Mesodermal cell (in vitro differentiated cells): ENCODE data around the gene GPBP1L1.
"Not testable (repeated sequence)": the region's sequence is repeated elsewhere in the genome, so short reads cannot be mapped to it uniquely, and the experiment has no call there.

Source experiments
- H3K27ac ChIP-seq: 2 replicates; pipeline ENCODE4 v1.7.0; 2013; ENCODE audit warnings: mild to moderate bottlenecking, low read depth, low read length, moderate library complexity; ENCODE audit not compliant: severe bottlenecking
- H3K36me3 ChIP-seq: 2 replicates; pipeline ENCODE4 v1.7.1; 2013; ENCODE audit warnings: mild to moderate bottlenecking, low read length, moderate library complexity; ENCODE audit not compliant: control insufficient read depth, insufficient read depth
- H3K4me1 ChIP-seq: one replicate; pipeline ENCODE4 v1.7.1; 2013; ENCODE audit warnings: mild to moderate bottlenecking, low read length; ENCODE audit not compliant: insufficient read depth, control insufficient read depth, poor library complexity, severe bottlenecking
- H3K4me3 ChIP-seq: 2 replicates; pipeline ENCODE4 v1.7.0; 2013; ENCODE audit warnings: low read length, control low read depth, mild to moderate bottlenecking; ENCODE audit not compliant: insufficient read depth, poor library complexity, severe bottlenecking; ENCODE audit errors: extremely low read depth
- H3K9me3 ChIP-seq: 2 replicates; pipeline ENCODE4 v1.7.1; 2013; ENCODE audit warnings: mild to moderate bottlenecking, low read length, moderate library complexity; ENCODE audit not compliant: control insufficient read depth
- WGBS, 2 experiments: methylation state at CpG; one replicate each; pipeline ENCODE4 v1.1.5; 2013; ENCODE audit warnings: missing lambda C conversion rate in 2 of 2; ENCODE audit not compliant: insufficient coverage in 2 of 2; 5-methylcytosine and 5-hydroxymethylcytosine counted together

GPBP1L1 gene

GRCh38 chr1:45679123-45679522 is 7.2 kb downstream of the GPBP1L1 start:
- Histone ChIP-seq H3K9me3 (no peaks in the 10 kb centered on the region), H3K27ac (no peak overlapping the region), H3K36me3 (peaks cover 7% of the 10 kb centered on the region), H3K4me1 (peaks cover 4% of the 10 kb centered on the region), H3K4me3 (no peak overlapping the region)
- WGBS, 2 experiments, result 55 to 56% methylated on average over 2 to 3 of the region's 3 CpGs

GRCh38 chr1:45678489-45678888 is 7.8 kb downstream of the GPBP1L1 start:
- peaks cover 12% of the 10 kb centered on the region for H3K36me3 ChIP-seq
- peaks cover 4% of the 10 kb centered on the region for H3K4me1 ChIP-seq
- H3K4me3 ChIP-seq, result no peak overlapping the region
- no peak overlapping the region for H3K27ac ChIP-seq
- no peaks in the 10 kb centered on the region for H3K9me3 ChIP-seq

- Histone ChIP-seq H3K9me3 (no peaks in the 10 kb centered on the region), H3K4me1 (peaks cover 4% of the 10 kb centered on the region), H3K36me3 (peaks cover 17% of the 10 kb centered on the region), H3K4me3 (no peak overlapping the region), H3K27ac (no peak overlapping the region)
- 86% methylated on average over 1 of the region's 3 CpGs; no CpG with 5 or more reads in 1 of the 2 experiments for WGBS, 2 experiments
These were observed 8.5 kb downstream of the GPBP1L1 start for GRCh38 chr1:45677751-45678245.

- peaks cover 27% of the 10 kb centered on the region for H3K36me3 ChIP-seq
- H3K4me1 ChIP-seq, H3K27ac ChIP-seq, H3K4me3 ChIP-seq, H3K9me3 ChIP-seq: not testable (repeated sequence)
- 87 to 95% methylated on average over 3 of the region's 7 CpGs for WGBS, 2 experiments
These were observed 9.8 kb downstream of the GPBP1L1 start for GRCh38 chr1:45676553-45676952.

GRCh38 chr1:45674478-45674877 is 11.9 kb downstream of the GPBP1L1 start:
- no peak overlapping the region for H3K27ac ChIP-seq
- no peak overlapping the region for H3K4me3 ChIP-seq
- no peaks in the 10 kb centered on the region for H3K9me3 ChIP-seq
- peaks cover 37% of the 10 kb centered on the region for H3K36me3 ChIP-seq
- peaks cover 4% of the 10 kb centered on the region for H3K4me1 ChIP-seq
- WGBS, 2 experiments, result 89 to 94% methylated on average over 2 to 3 of the region's 5 CpGs

GRCh38 chr1:45673956-45674355 is 12.4 kb downstream of the GPBP1L1 start:
- WGBS, 2 experiments, result 90 to 98% methylated on average over 4 of the region's 4 CpGs
- Histone ChIP-seq H3K36me3 (peaks cover 37% of the 10 kb centered on the region), H3K4me3 (no peak overlapping the region), H3K9me3 (no peaks in the 10 kb centered on the region), H3K27ac (no peak overlapping the region), H3K4me1 (peaks cover 4% of the 10 kb centered on the region)

GRCh38 chr1:45669859-45670655 is 16.3 kb downstream of the GPBP1L1 start:
- peaks cover 4% of the 10 kb centered on the region for H3K4me1 ChIP-seq
- H3K27ac ChIP-seq, result no peak overlapping the region
- peaks cover 59% of the 10 kb centered on the region for H3K36me3 ChIP-seq
- H3K9me3 ChIP-seq, result no peaks in the 10 kb centered on the region
- 88 to 100% methylated on average over 3 of the region's 6 CpGs for WGBS, 2 experiments
- no peak overlapping the region for H3K4me3 ChIP-seq

- Histone ChIP-seq H3K9me3 (no peaks in the 10 kb centered on the region), H3K4me1 (peaks cover 2% of the 10 kb centered on the region), H3K4me3 (no peak overlapping the region), H3K27ac (no peak overlapping the region), H3K36me3 (peaks cover 60% of the 10 kb centered on the region)
- no CpG with 5 or more reads among the region's 1 CpG for WGBS, 2 experiments
These were observed 17.0 kb downstream of the GPBP1L1 start for GRCh38 chr1:45669379-45669778.

GRCh38 chr1:45668526-45668925 is 17.8 kb downstream of the GPBP1L1 start:
- Histone ChIP-seq H3K27ac (no peak overlapping the region), H3K4me3 (no peak overlapping the region), H3K36me3 (peaks cover 53% of the 10 kb centered on the region), H3K9me3 (no peaks in the 10 kb centered on the region), H3K4me1 (no peaks in the 10 kb centered on the region)
- WGBS, 2 experiments, result 100% methylated on average over 2 of the region's 4 CpGs

- 84 to 93% methylated on average over 4 of the region's 8 CpGs for WGBS, 2 experiments
- H3K36me3 ChIP-seq, result peaks cover 45% of the 10 kb centered on the region
- H3K27ac ChIP-seq, result no peak overlapping the region
These were observed 18.8 kb downstream of the GPBP1L1 start for GRCh38 chr1:45667321-45668111.

More at GRCh38 chr1:45667321-45668111, 18.8 kb downstream of the GPBP1L1 start:
- Histone ChIP-seq H3K4me1 (no peaks in the 10 kb centered on the region), H3K9me3 (no peaks in the 10 kb centered on the region), H3K4me3 (no peak overlapping the region)
